ENCODE data around the gene MAP2K4. TPM values are rescaled to one million over a fixed set of nuclear protein-coding genes. Genes with fewer than 3 reads are reported as not detected.

MAP2K4 gene
- total RNA-seq, 1 donor from 2014 or later, result 30.2 TPM

GRCh38 chr17:12077773-12078172 is 57.1 kb downstream of the MAP2K4 start:
- intact Hi-C loops (cut with micrococcal nuclease), result no loop called here
- no peak for DNase-seq
- no peak for ATAC-seq

- intact Hi-C loops (cut with micrococcal nuclease), result no loop called here
- DNase-seq (no peak), ATAC-seq (no peak)
Observed at GRCh38 chr17:12078791-12079190, 58.1 kb downstream of the MAP2K4 start.

- ATAC-seq (peak; percentile 63), DNase-seq (peak; percentile 30)
- intact Hi-C loops (cut with micrococcal nuclease), result no loop called here
Observed at GRCh38 chr17:12081720-12082119, 61.0 kb downstream of the MAP2K4 start.

GRCh38 chr17:12085076-12085949 is 64.6 kb downstream of the MAP2K4 start:
- ATAC-seq (peak; percentile 23), DNase-seq (no peak)
- intact Hi-C loops (cut with micrococcal nuclease), result no loop called here

- intact Hi-C loops (cut with micrococcal nuclease), result no loop called here
- DNase-seq (no peak), ATAC-seq (no peak)
Observed at GRCh38 chr17:12088035-12088434, 67.4 kb downstream of the MAP2K4 start.

- intact Hi-C loops (cut with micrococcal nuclease), result no loop called here
Observed at GRCh38 chr17:12089809-12090384, 69.2 kb downstream of the MAP2K4 start.

GRCh38 chr17:12094336-12094735 is 73.7 kb downstream of the MAP2K4 start:
- DNase-seq (no peak), ATAC-seq (no peak)
- intact Hi-C loops (cut with micrococcal nuclease), result no loop called here

More at GRCh38 chr17:12089809-12090384, 69.2 kb downstream of the MAP2K4 start:
- DNase-seq (no peak), ATAC-seq (no peak)

GRCh38 chr17:12095522-12095921 is 74.8 kb downstream of the MAP2K4 start:
- ATAC-seq, result no peak
- DNase-seq, result no peak
- intact Hi-C loops (cut with micrococcal nuclease), result no loop called here

- ATAC-seq (no peak), DNase-seq (no peak)
- intact Hi-C loops (cut with micrococcal nuclease), result no loop called here
Observed at GRCh38 chr17:12097326-12097725, 76.6 kb downstream of the MAP2K4 start.

GRCh38 chr17:12098568-12098967 is 77.9 kb downstream of the MAP2K4 start:
- intact Hi-C loops (cut with micrococcal nuclease), result no loop called here
- ATAC-seq (no peak), DNase-seq (no peak)

GRCh38 chr17:12099412-12099811 is 78.7 kb downstream of the MAP2K4 start:
- intact Hi-C loops (cut with micrococcal nuclease), result no loop called here

GRCh38 chr17:12104831-12105230 is 84.2 kb downstream of the MAP2K4 start:
- no peak for ATAC-seq

More at GRCh38 chr17:12099412-12099811, 78.7 kb downstream of the MAP2K4 start:
- DNase-seq (no peak), ATAC-seq (no peak)

GRCh38 chr17:12107905-12108304 is 87.2 kb downstream of the MAP2K4 start:
- ATAC-seq (no peak), DNase-seq (no peak)
- intact Hi-C loops (cut with micrococcal nuclease), result no loop called here

More at GRCh38 chr17:12104831-12105230, 84.2 kb downstream of the MAP2K4 start:
- intact Hi-C loops (cut with micrococcal nuclease), result no loop called here
- DNase-seq, result no peak

GRCh38 chr17:12110906-12111305 is 90.2 kb downstream of the MAP2K4 start:
- intact Hi-C loops (cut with micrococcal nuclease), result loop anchor here (10.0 kb wide), 1 partner anchor 86 kb away; the partner anchor contains the start of gene MAP2K4
- DNase-seq, result no peak
- ATAC-seq, result no peak

- ATAC-seq (peak; percentile 60), DNase-seq (no peak)
- intact Hi-C loops (cut with micrococcal nuclease), result loop anchor here (10.0 kb wide), 1 partner anchor 88 kb away; the partner anchor contains the start of gene MAP2K4
Observed at GRCh38 chr17:12113156-12113555, 92.5 kb downstream of the MAP2K4 start.

- intact Hi-C loops (cut with micrococcal nuclease), result loop anchor here (10.0 kb wide), 1 partner anchor 90 kb away; the partner anchor contains the start of gene MAP2K4
- ATAC-seq, result no peak
- no peak for DNase-seq
Observed at GRCh38 chr17:12114686-12115418, 94.2 kb downstream of the MAP2K4 start.

- intact Hi-C loops (cut with micrococcal nuclease), result loop anchor here (10.0 kb wide), 1 partner anchor 91 kb away; the partner anchor contains the start of gene MAP2K4
- ATAC-seq (no peak), DNase-seq (no peak)
Observed at GRCh38 chr17:12116143-12116542, 95.5 kb downstream of the MAP2K4 start.

GRCh38 chr17:12118617-12119016 is 97.9 kb downstream of the MAP2K4 start:
- intact Hi-C loops (cut with micrococcal nuclease), result loop anchor here (10.0 kb wide), 1 partner anchor 94 kb away; the partner anchor contains the start of gene MAP2K4
- no peak for DNase-seq
- ATAC-seq, result no peak

GRCh38 chr17:12122075-12122474 is 101.4 kb downstream of the MAP2K4 start:
- DNase-seq (no peak), ATAC-seq (peak; percentile 19)
- intact Hi-C loops (cut with micrococcal nuclease), result no loop called here

GRCh38 chr17:12127177-12127576 is 106.5 kb downstream of the MAP2K4 start:
- DNase-seq (no peak), ATAC-seq (no peak)
- intact Hi-C loops (cut with micrococcal nuclease), result no loop called here

Measured in left ventricle myocardium superior (tissue), 1 donor.